GM18526 (cell line): ENCODE results near the gene SH2D3C.

ENCODE experiments used
- POLR2A ChIP-seq: IDR thresholded peaks from 3 replicates; pipeline ENCODE4 v1.6.1; 2011; ENCODE audit not compliant: insufficient read length; ENCODE audit errors: extremely low read depth

Gene SH2D3C

DNA sequence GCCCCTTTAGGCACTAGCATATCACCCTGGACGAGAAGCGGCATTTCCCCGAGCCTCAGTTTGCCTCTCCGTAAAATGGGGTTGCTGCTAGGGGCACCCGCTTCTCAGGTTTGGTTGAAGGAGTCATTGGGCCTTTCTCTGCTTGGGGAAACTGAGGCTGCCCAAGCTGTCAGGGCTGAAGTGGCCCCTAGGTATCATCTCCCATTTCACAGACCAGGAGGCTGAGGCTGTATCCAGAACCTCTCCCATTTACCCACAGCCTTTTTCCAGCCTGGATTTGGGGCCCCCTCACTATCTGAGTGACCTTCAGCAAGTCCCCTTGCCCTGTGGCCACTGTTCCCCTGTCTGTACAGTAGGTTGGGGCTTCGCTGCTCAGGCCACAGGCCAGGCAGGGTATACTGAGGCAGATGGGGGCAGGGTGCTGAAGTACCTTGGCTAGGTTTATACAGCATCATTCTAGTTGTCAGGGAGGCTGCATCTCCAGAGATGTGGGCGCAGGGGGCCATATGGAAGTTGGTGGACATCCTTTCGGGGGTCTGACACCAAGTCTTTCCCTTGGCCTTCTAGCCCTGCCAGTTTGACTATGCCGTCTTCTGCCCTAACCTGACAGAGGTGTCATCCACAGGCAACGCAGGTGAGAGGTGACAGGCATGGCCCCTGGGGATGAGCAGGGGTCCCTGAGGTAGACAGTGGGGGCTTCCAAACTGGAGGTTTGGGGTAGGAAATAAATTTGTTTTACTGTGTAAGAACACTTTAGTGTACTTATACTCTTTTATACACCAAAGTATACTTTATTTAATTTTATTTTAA is 32.1 kb upstream of the SH2D3C start:
- TF ChIP-seq POLR2A, result no peak

DNA sequence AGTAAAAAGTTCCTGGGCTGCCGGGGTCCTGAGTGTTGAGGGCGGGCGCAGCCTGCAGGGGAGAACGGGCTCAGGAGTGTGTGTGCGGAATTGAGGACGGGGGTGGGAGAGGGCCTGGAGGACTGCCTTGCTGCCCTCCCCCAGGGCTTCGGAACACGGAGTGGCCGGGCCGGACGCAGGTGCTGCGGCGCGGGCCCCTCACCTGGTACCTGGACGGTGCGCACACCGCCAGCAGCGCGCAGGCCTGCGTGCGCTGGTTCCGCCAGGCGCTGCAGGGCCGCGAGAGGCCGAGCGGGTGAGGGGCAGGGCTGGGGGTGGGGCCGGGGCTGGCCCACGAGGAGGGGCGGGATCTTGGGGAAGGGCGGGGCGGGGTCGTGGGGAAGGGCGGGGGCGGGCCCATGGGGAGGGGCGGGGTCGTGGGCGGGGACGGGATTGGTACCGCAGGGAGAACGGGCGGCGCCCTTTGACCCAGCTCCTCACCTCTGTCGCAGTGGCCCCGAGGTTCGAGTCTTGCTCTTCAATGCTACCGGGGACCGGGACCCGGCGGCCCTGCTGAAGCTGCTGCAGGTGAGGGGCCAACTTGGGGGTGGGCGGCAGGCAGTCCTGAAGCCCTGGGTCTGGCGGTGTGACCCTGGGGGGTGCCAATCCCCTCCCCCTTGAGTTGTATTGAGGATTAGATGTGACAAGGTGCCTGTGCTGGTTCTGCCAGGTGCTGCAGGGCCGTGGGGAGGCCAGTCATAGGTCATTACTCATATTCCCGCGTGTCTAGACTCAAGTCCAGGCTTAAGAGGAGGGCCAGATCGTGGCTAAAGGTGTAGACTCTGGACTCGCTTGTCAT is 31.3 kb upstream of the SH2D3C start:
- no peak for TF ChIP-seq POLR2A

DNA sequence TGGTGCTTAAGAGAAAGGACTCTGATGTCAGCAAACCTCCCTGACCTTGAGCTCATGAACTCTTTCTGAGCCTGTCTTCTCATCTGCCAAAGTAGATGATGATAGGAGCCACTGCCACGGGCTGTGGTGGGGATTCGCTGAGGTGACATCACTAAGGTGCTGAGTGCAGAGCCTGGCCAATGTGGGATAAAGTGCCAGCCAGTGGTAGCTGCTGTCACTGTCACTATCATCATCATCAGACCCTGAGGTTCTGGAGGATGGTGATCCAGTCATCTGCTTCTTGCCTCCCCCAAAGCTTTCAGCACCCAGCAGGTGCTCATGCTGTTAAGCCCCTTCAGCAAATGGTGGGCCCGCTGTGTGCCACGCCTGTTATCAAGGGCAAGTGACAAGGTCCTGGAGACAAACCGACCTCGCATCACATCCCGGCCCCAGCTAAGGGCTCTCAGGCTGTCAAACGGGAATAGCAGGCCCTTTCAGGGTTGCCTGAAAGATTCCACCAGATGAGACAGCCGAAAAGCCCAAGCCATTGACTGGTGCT is 30.6 kb upstream of the SH2D3C start:
- no peak for TF ChIP-seq POLR2A

DNA sequence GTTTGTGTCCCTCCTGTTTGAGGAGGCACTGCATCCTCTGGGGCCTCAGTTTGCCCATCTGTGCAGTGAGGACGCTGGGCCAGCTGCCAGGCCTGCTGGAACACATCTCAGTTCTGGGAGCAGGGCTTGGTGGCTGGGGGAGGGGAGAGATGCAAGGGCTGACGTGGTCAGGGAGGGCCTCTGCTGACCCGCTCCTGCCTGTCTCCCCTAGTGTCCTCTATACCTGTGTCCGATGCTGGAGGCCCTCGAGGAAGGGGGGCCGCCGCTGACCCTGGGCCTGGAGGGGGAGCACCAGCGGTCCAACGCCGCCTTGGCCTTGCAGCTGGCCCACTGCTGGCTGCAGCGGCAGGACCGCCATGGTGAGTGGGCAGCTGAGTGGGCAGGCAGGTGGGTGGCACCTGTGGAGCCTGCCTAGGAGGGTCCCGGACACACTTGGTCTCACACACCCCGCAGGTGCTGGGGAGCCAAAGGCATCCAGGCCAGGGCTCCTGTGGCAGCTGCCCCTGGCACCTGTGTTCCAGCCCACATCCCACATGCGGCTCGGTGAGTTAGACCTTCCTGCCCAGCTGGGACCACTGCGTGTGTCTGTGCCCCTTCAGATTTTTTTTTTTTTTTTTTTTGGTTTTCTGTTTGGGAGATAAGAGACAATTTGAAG is 30.0 kb upstream of the SH2D3C start:
- TF ChIP-seq POLR2A, result no peak

DNA sequence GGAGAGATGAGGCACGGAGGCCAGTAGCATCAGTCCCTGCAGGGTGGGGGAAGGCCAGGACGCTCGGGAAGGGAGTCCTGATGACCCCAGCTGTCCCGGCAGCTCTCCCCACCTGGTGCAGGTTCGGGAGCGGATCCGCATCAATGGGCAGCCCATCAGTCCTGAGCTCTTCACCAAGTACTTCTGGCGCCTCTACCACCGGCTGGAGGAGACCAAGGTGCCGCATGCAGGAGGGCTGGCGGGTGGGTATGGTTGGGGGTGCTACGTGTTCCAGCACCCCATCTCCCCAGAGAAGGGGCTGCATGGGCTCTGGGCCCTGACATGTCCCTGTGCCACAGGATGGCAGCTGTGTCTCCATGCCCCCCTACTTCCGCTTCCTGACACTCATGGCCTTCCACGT is 28.4 kb upstream of the SH2D3C start:
- no peak for TF ChIP-seq POLR2A

DNA sequence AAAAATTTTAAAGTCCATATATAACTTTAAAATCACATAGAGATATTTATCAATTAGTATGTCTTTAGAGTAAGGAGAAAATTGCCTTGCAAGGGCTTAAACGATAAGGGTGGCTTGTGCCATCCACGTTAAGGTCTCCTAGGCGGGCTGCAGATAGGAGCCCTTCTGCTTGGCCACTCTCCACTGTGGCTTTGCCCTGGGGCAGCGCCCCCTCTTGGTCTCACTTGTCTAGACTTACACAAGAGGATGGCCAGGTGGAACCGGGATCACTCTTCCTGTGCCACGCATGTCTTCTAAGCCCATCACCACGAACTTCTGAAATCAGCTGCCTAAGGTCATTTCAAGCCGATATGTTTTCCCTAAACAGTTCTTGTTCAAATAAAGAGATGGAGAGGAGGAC is 27.2 kb upstream of the SH2D3C start:
- TF ChIP-seq POLR2A, result no peak

DNA sequence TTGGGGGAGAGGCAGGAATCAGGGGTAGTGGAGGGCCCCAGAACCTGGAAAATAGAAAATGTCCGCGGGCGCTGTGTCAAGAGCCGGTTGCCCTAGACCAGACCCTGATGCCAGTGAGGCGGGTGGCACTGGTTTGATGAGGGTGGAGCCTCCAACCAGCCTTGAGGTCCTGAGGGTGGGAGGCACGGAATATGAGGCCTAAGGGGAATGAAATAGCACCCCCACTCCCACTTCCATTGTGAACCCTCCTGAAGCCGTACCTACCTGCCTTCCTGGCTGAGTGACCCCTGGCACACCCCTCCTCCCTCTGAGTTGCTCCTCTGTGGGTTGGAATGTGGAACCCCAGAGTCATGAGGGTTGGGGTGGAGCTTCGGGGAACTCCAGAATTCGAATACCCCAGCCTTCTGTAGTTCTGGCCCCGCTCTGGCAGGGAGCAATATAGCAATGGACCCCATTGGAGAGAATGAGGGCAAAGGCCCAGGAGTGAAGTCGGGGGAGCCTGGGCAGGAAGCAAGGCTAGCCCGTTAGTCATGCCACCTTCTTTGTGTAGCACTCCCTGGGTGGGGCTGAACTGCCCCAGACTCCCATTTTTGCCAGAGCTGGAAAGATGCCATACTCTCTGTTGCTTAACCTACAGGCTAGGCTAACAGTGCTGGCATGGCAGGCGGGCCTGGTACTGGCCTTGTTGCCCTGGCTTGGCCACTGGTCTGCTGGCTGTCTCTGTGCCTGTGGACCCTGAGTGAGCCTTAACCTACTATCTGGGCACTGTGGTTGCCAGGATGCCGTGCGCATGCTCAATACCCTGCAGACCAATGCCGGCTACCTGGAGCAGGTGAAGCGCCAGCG is 25.3 kb upstream of the SH2D3C start:
- no peak for TF ChIP-seq POLR2A

DNA sequence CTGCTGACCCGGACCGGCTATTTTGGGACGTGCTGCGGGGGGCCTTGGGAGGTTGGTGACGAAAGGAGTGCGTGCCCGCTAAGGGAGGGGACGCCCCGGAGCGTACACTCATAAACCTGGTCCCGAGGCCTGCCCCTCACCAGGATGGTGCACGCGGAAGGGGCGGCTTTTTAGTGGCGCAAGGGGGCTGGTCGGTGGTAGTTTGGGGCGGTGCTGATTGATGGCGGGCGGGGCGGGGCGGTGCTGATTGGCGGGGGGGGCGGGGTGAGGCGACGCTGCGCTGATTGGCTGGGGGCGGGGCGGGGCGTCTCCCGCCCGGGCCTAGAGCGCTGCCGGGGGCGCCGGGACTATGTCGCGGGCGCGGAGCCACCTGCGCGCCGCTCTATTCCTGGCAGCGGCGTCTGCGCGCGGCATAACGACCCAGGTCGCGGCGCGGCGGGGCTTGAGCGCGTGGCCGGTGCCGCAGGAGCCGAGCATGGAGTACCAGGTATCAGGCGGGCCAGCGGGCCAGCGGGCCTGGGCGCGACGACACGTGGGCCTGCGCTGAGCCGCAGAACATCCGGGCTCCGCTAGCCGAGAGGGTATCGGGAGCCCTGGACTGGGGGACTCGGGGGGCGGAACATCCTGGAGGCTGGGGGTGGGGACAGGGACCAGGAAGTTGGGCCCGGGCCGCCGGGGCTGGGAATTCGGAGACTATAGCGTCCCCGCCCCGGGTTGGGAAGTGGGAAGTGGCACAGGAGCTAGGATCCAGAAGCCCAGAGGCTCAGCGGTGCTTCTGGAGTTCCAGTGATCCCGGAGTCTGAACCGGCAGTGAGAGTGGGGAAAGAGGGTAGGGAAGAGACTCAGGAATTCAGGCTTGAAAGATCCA is 24.3 kb upstream of the SH2D3C start, which contains the start of gene FPGS:
Gene FPGS, plus strand, starts transcription at position 307 of the 868 bp plus-strand sequence. Its CDS starts 43 bp downstream, at position 350.
- peak; percentile 92 for TF ChIP-seq POLR2A

DNA sequence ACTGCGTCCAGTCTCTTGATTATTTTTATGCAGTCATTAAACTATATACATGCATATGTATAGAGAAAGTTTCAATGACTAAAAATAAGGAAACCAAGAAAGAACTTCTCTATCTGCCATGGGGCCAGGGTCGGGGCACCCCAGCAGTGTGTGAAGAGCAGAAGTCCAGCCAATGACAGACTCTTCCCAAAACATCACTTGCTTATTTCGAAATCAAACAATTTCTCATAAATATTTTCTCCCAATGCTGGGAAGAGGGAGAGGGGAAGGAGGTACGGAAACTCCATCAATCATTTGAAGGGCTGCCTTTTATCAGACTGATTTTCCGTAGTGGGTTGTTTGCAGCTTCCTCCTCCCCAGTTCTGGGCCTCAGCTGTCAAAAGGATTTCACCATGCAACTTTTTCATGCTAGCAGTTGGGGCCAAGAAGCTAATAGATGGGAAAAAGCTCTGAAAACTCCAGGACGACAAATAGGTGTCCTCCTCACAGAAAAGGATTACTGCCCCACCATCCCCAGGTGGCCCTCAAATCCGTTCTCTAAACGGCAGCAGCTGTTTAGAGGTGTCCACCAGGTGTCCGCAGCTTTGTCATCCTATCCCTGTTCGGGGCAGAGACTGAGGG is 23.6 kb upstream of the SH2D3C start:
- no peak for TF ChIP-seq POLR2A

DNA sequence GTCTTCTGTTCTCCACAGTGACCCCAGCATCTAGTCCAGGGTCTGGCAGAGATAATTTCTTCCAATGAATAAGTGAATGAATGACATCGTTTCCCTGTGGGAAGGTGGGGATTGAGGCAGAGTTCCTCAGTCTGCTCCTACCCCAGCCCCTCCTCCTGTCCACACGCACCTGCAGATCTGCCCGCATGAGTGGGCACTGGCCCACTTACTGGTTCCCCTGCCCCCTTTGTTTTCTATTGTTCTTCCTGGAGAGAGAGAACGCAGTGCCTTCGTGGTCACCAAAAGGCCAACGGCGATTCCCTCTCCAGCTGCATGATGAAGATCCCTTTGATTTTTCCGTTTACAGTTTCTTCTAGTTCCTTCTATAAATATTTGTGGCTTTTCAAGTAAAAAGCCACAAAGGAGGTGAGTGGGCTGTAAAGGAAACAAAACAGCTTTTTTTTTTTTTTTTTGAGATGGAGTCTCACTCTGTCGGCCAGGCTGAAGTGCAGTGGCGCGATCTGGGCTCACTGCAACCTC is 18.4 kb upstream of the SH2D3C start:
- TF ChIP-seq POLR2A, result no peak

DNA sequence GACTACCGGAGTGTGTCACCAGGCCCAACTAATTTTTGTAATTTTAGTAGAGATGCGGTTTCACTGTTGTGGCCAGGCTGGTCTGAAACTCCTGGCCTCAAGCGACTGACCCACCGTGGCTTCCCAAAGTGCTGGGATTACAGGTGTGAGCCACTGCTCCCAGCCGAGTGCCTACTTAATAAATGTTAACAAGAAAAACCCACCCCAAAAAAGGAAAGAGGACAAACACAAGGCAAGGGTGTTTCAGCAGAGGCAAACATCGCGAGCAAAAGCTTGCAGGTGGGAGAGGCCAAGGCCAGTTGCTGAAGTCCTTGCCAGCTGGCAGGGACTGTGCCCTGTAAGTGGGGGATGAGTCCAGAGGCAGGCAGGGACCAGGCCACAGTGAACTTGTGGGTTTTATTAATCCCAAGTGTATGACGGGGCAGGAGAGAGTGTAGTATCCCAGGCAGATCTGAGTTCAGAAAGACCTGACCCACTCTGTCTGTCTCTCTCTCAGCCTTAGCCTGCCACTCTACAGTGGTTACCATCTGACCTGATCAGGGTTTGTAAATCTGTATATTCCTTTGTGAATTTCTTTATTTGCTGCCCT is 17.9 kb upstream of the SH2D3C start:
- peak; percentile 5 for TF ChIP-seq POLR2A

DNA sequence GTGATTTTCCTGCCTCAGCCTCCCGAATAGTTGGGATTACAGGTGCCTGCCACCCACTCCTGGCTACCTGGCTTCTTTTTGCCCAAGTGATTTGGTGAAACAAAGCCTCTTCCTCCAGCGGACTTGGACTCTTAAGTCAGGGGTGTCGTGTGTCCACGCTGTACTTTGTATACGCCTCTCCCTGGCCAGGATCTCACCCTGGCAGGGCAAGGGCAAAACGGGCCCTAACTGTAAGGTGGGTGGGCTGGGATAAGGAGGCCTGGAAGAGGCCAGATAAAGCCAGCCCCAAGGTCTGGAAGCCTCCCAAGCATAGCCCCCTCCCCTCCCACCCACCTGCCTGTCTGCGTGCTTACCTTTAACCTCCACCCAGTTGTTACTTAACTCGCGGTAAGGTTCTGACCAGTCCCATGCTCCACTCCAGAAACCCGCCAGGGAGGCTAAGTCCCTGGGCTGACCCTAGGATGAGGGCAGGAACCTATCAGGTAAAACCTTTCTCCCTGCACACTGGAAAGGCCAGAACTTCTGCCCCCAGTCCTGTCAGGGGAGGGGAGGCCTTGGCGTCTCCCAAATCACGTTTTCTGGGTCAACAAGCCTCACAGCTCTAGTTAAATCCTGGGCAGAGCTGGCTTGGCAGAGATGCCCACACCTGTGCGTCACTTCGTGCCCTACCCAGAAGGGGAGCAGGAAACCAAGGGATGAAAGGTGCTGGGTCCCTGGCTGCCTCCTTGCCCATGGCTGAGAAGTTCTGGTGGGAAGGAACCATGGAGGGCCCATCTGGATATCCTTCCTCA is 15.7 kb upstream of the SH2D3C start:
- no peak for TF ChIP-seq POLR2A

DNA sequence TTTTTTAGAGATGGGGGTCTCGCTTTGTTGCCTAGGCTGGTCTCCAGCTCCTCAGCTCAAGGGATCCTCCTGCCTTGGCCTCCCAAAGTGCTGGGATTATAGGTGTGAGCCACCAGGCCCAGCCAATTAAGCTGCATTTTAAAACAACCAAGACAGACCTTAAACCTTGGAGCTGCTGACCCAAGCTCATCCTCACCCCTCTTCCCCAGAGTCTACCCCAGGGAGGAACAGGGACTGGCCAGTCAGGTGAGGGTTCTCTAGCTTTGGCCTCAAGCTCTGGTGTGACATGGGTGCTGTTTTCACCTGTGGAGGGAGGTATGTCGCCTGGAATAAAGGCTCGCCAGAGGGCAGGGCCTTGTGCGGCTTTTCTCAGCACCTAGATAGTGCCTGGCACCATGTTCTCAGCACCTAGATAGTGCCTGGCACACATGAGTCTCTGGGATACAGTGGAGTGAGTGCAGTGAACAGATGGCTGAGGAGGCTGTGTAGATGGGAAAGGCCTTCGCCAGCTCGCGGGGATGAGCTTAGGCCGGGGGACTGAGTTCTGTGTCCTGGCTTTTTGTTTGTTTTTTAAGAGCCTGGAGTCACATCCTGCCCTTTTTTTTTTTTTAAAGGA is 14.7 kb upstream of the SH2D3C start:
- no peak for TF ChIP-seq POLR2A
